Measurements from ENCODE around the gene GALNT11. TPM values are rescaled to one million over a fixed set of nuclear protein-coding genes. Genes with fewer than 3 reads are reported as not detected.

GALNT11 gene
- total RNA-seq, 2 experiments from 2014 or later = 20.8 to 22.5 TPM

DNA sequence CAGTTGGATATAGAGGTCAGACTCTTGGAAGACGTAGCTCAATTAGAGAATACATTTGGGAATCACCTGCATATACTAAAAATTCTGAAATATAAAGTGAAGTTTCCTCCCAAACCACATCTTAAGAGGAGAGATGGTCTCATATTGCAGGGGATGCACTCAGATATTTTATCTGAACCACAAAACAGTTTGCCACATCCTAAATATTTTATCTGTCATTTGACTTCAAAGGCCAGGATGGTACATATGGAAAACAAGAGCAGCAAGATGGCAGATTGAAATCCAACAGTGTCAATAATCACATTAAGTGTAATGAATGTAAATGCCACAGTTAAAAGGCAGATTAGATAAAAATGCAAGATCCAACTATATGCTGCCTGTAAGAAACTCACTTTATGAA is 97.1 kb downstream of the GALNT11 start:
- ATAC-seq (no peak), DNase-seq (no peak)
- Mint-ChIP-seq H3K4me3 (no peak overlapping the region), H3K27ac (no peak overlapping the region), H3K9me3 (ENCODE audit: low read depth) (peaks cover 18% of the 10 kb centered on the region), H3K36me3 (peaks cover 78% of the 10 kb centered on the region), H3K4me1 (no peaks in the 10 kb centered on the region), H3K27me3 (no peaks in the 10 kb centered on the region)
- CTCF ChIA-PET = no interaction called here

DNA sequence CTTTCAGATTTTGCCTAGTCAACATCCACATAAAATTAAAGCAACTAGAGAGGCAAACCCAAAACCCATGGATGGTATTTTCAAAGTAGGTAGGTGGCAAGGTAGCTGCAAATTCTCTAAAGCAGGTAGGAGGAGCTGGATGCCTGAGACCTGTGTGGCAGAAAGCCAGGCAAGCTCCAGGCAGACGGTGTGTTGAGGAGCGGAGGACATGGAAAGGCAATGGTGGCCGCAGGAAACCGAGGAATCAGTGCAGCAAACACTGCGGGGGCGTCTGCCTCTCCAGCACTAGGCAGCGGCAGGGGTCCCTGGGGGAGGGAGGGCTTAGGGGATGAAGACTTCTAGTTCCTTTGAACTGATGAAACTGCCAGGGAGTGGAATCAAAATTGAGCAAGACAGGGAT is 101.3 kb downstream of the GALNT11 start:
- H3K27me3 Mint-ChIP-seq = no peaks in the 10 kb centered on the region
- ATAC-seq (no peak), DNase-seq (no peak)
- no peaks in the 10 kb centered on the region for H3K4me1 Mint-ChIP-seq
- H3K27ac Mint-ChIP-seq = no peak overlapping the region
- CTCF ChIA-PET = interaction anchor here (1.1 kb wide), 1 partner anchor 9 kb away, joined by 4 read pairs; no protein-coding TSS in a partner anchor
- H3K4me3 Mint-ChIP-seq = no peak overlapping the region
- H3K36me3 Mint-ChIP-seq = peaks cover 67% of the 10 kb centered on the region
- peaks cover 19% of the 10 kb centered on the region for H3K9me3 Mint-ChIP-seq (ENCODE audit: low read depth)

- CTCF ChIA-PET = interaction anchor here (0.7 to 1.1 kb wide), 2 partner anchors 8 to 32 kb away, joined by 3 to 4 read pairs; no protein-coding TSS in a partner anchor
- no peak for DNase-seq
- Mint-ChIP-seq H3K4me3 (no peak overlapping the region), H3K36me3 (peaks cover 63% of the 10 kb centered on the region), H3K9me3 (ENCODE audit: low read depth) (peaks cover 19% of the 10 kb centered on the region), H3K27me3 (no peaks in the 10 kb centered on the region), H3K4me1 (no peaks in the 10 kb centered on the region), H3K27ac (no peak overlapping the region)
- ATAC-seq = no peak
Observed at GRCh38 chr7:152127229-152127628, 101.8 kb downstream of the GALNT11 start.

GRCh38 chr7:152128252-152128651 is 102.8 kb downstream of the GALNT11 start:
- Mint-ChIP-seq H3K27me3 (no peaks in the 10 kb centered on the region), H3K4me1 (no peaks in the 10 kb centered on the region), H3K4me3 (no peak overlapping the region), H3K36me3 (peaks cover 52% of the 10 kb centered on the region), H3K27ac (no peak overlapping the region), H3K9me3 (ENCODE audit: low read depth) (peaks cover 16% of the 10 kb centered on the region)
- DNase-seq = no peak
- ATAC-seq = no peak
- CTCF ChIA-PET = no interaction called here

GRCh38 chr7:152128741-152129461 is 103.4 kb downstream of the GALNT11 start:
- no peak for DNase-seq
- Mint-ChIP-seq H3K36me3 (peaks cover 48% of the 10 kb centered on the region), H3K9me3 (ENCODE audit: low read depth) (peaks cover 16% of the 10 kb centered on the region), H3K4me1 (no peaks in the 10 kb centered on the region), H3K27me3 (no peaks in the 10 kb centered on the region), H3K4me3 (no peak overlapping the region), H3K27ac (no peak overlapping the region)
- no peak for ATAC-seq
- CTCF ChIA-PET = no interaction called here

- Mint-ChIP-seq H3K27ac (no peak overlapping the region), H3K27me3 (no peaks in the 10 kb centered on the region), H3K9me3 (ENCODE audit: low read depth) (peaks cover 10% of the 10 kb centered on the region), H3K4me3 (no peak overlapping the region), H3K36me3 (peaks cover 41% of the 10 kb centered on the region), H3K4me1 (no peaks in the 10 kb centered on the region)
- ATAC-seq = no peak
- CTCF ChIA-PET = no interaction called here
- no peak for DNase-seq
Observed at GRCh38 chr7:152129682-152130081, 104.2 kb downstream of the GALNT11 start.

- H3K27ac Mint-ChIP-seq = no peak overlapping the region
- H3K36me3 Mint-ChIP-seq = peaks cover 32% of the 10 kb centered on the region
- DNase-seq (no peak), ATAC-seq (no peak)
- no peaks in the 10 kb centered on the region for H3K4me1 Mint-ChIP-seq
- CTCF ChIA-PET = no interaction called here
- H3K4me3 Mint-ChIP-seq = no peak overlapping the region
- no peaks in the 10 kb centered on the region for H3K27me3 Mint-ChIP-seq
- peaks cover 6% of the 10 kb centered on the region for H3K9me3 Mint-ChIP-seq (ENCODE audit: low read depth)
Observed at GRCh38 chr7:152130658-152131590, 105.5 kb downstream of the GALNT11 start.

- H3K36me3 Mint-ChIP-seq = peaks cover 30% of the 10 kb centered on the region
- peaks cover 4% of the 10 kb centered on the region for H3K9me3 Mint-ChIP-seq (ENCODE audit: low read depth)
- H3K27ac Mint-ChIP-seq = no peak overlapping the region
- no peaks in the 10 kb centered on the region for H3K4me1 Mint-ChIP-seq
- CTCF ChIA-PET = no interaction called here
- no peak for ATAC-seq
- H3K27me3 Mint-ChIP-seq = no peaks in the 10 kb centered on the region
- no peak overlapping the region for H3K4me3 Mint-ChIP-seq
- DNase-seq = no peak
Observed at GRCh38 chr7:152131981-152132494, 106.6 kb downstream of the GALNT11 start.

DNA sequence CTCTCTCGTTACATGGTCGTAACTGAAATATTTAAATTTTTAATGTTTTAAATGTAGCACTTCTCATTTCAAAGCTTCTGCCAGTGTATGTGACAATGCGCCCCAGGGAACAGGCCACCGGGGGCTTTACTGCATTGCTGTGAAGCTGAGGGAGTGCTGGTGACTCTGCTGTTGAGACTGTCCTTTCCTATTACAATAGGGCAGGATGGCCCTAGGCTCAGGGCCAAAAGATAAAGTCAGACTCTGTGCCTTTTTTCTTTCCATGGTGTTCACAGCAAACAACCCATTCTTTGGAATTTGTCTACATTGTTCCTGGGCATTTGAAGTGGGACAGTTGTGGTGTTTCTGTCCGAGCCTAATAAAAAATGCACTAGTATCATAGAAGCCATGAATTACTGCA is 107.3 kb downstream of the GALNT11 start:
- no peaks in the 10 kb centered on the region for H3K9me3 Mint-ChIP-seq (ENCODE audit: low read depth)
- H3K27me3 Mint-ChIP-seq = no peaks in the 10 kb centered on the region
- ATAC-seq (no peak), DNase-seq (no peak)
- H3K27ac Mint-ChIP-seq = no peak overlapping the region
- CTCF ChIA-PET = no interaction called here
- no peak overlapping the region for H3K4me3 Mint-ChIP-seq
- no peaks in the 10 kb centered on the region for H3K4me1 Mint-ChIP-seq
- H3K36me3 Mint-ChIP-seq = peaks cover 24% of the 10 kb centered on the region

DNA sequence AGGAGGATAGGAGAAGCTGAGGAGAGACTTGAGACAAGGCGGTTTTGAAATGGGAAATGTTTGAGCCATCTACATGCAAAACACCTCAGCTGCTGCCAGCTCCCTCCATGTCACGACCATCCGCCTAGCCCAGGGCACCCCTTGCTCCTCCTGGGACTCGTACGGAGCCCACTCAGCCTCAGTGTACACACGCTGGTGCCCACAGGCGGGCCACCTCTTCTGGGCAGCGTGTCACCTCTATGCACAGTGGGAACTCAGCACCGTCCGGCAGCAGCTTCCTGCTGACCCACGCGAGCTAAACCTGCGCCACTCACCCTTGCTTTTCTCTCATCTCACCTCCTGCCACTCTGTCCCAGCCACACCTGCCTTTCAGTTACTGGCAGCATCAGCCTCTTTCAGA is 108.3 kb downstream of the GALNT11 start:
- DNase-seq = no peak
- H3K4me3 Mint-ChIP-seq = no peak overlapping the region
- ATAC-seq = no peak
- no peaks in the 10 kb centered on the region for H3K27me3 Mint-ChIP-seq
- peaks cover 25% of the 10 kb centered on the region for H3K36me3 Mint-ChIP-seq
- no peaks in the 10 kb centered on the region for H3K4me1 Mint-ChIP-seq
- H3K9me3 Mint-ChIP-seq (ENCODE audit: low read depth) = no peaks in the 10 kb centered on the region
- no peak overlapping the region for H3K27ac Mint-ChIP-seq
- CTCF ChIA-PET = no interaction called here

DNA sequence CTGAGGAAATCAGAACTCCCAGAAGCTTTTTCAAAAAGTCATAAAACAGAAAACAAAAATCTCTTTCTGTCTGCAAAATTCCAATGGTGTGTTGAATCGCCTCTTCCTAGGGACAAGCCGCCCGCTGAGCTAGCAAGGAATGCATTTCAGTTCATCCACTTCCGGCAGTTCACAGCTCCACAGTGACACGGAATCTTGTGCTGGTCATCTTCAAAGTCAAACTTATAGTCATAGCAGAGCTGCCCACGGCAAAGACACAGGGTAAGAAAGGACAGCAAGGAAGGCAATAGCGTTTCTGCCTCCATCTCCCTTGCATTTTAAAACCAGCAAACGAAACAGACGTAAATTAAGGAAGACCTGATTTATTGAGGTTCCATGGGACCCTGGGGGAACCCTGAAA is 111.2 kb downstream of the GALNT11 start:
- ATAC-seq = no peak
- CTCF ChIA-PET = interaction anchor here (2.5 kb wide), 1 partner anchor 10 kb away, joined by 5 read pairs; no protein-coding TSS in a partner anchor

GRCh38 chr7:152137476-152138025 is 112.1 kb downstream of the GALNT11 start:
- H3K4me3 Mint-ChIP-seq = no peak overlapping the region
- peaks cover 1% of the 10 kb centered on the region for H3K4me1 Mint-ChIP-seq
- DNase-seq (no peak), ATAC-seq (no peak)
- H3K27me3 Mint-ChIP-seq = no peaks in the 10 kb centered on the region
- CTCF ChIA-PET = no interaction called here
- no peaks in the 10 kb centered on the region for H3K9me3 Mint-ChIP-seq (ENCODE audit: low read depth)
- H3K36me3 Mint-ChIP-seq = peaks cover 33% of the 10 kb centered on the region
- no peak overlapping the region for H3K27ac Mint-ChIP-seq

More for the DNA sequence above, 111.2 kb downstream of the GALNT11 start:
- peaks cover 31% of the 10 kb centered on the region for H3K36me3 Mint-ChIP-seq
- no peaks in the 10 kb centered on the region for H3K27me3 Mint-ChIP-seq
- no peak for DNase-seq
- H3K4me3 Mint-ChIP-seq = no peak overlapping the region
- H3K9me3 Mint-ChIP-seq (ENCODE audit: low read depth) = no peaks in the 10 kb centered on the region
- H3K27ac Mint-ChIP-seq = no peak overlapping the region
- no peaks in the 10 kb centered on the region for H3K4me1 Mint-ChIP-seq

DNA sequence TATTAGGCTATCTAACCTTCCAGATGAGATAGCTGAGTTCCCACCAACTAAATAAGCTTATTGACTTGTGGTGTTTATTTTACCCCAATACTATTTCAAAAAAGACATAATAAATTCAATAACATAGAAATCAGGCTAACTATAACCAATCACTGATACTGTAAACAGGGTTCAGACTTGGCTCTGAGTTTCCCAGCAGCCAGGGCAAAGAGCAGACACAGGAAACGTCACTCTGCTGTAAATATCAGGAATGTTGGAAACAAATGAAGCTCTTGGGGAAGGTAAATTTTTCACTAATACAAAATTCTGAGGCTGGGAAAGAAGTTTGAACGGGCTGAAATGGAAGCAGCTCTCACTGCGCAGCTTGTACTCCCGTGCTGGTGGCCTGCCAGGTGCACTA is 114.6 kb downstream of the GALNT11 start:
- no peak for DNase-seq
- Mint-ChIP-seq H3K4me3 (no peak overlapping the region), H3K36me3 (peaks cover 41% of the 10 kb centered on the region), H3K27ac (no peak overlapping the region), H3K4me1 (peaks cover 23% of the 10 kb centered on the region), H3K9me3 (ENCODE audit: low read depth) (no peaks in the 10 kb centered on the region), H3K27me3 (no peaks in the 10 kb centered on the region)
- ATAC-seq = no peak
- CTCF ChIA-PET = no interaction called here

Data from activated CD8-positive, alpha-beta memory T cell treated with anti-CD3 and anti-CD28 coated beads, Interleukin-2, amount 10 ng/mL, durations not matched to agents 7 days and 5 days (primary cell).